Neural cell (in vitro differentiated cells): ENCODE results near the gene MAP1LC3B2.
"Not testable (repeated sequence)": the region's sequence is repeated elsewhere in the genome, so short reads cannot be mapped to it uniquely, and the experiment has no call there.

Experiments used
- EZH2 ChIP-seq: fragments of 200-600, 300-800 bp; shearing (Covaris generic), sonication (generic); IDR thresholded peaks from 2 replicates; pipeline ENCODE4 v1.6.1; 2014; ENCODE audit warnings: antibody characterized with exemption, low read length, borderline replicate concordance, mild to moderate bottlenecking; ENCODE audit not compliant: insufficient read depth, poor library complexity, severe bottlenecking
- RAD21 ChIP-seq: fragments of 450-650 bp; conservative IDR thresholded peaks from 2 replicates; pipeline ENCODE4 v1.6.1; 2014; ENCODE audit warnings: antibody characterized with exemption, mild to moderate bottlenecking, moderate library complexity
- TAF1 ChIP-seq: IDR thresholded peaks from 2 replicates; pipeline ENCODE4 v1.6.1; 2012; ENCODE audit warnings: low read depth
- TF ChIP-seq, protein P1 (sequence below): fragments of 450-650 bp; IDR thresholded peaks from 2 replicates; pipeline ENCODE4 v1.5.1; 2014; ENCODE audit warnings: antibody characterized with exemption, mild to moderate bottlenecking, moderate library complexity; ENCODE audit not compliant: poor library complexity, severe bottlenecking

DNA sequence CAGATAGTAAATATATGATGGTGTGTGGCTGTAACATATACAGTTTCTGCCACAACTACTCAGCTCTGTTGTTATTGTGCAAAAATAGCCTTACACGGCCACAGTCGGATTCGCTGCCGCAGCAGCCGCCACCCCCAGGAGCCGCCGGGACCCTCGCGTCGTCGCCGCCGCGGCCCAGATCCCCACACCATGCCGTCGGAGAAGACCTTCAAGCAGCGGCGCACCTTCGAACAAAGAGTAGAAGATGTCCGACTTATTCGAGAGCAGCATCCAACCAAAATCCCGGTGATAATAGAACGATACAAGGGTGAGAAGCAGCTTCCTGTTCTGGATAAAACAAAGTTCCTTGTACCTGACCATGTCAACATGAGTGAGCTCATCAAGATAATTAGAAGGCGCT is 16.6 kb downstream of the MAP1LC3B2 start:
- not testable (repeated sequence) for TF ChIP-seq RAD21, EZH2, TAF1
- TF ChIP-seq, protein P1, sequence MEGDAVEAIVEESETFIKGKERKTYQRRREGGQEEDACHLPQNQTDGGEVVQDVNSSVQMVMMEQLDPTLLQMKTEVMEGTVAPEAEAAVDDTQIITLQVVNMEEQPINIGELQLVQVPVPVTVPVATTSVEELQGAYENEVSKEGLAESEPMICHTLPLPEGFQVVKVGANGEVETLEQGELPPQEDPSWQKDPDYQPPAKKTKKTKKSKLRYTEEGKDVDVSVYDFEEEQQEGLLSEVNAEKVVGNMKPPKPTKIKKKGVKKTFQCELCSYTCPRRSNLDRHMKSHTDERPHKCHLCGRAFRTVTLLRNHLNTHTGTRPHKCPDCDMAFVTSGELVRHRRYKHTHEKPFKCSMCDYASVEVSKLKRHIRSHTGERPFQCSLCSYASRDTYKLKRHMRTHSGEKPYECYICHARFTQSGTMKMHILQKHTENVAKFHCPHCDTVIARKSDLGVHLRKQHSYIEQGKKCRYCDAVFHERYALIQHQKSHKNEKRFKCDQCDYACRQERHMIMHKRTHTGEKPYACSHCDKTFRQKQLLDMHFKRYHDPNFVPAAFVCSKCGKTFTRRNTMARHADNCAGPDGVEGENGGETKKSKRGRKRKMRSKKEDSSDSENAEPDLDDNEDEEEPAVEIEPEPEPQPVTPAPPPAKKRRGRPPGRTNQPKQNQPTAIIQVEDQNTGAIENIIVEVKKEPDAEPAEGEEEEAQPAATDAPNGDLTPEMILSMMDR, result not testable (repeated sequence)
